HK-2 (cell line): Measurements from ENCODE around the gene IFT122.
A peak's percentile ranks its signal among the peaks of the same experiment; 100 is the strongest.
"Not testable (repeated sequence)": the region's sequence is repeated elsewhere in the genome, so short reads cannot be mapped to it uniquely, and the experiment has no call there.

Source experiments
- DNase-seq: peaks from one replicate; pipeline ENCODE4 v3.0.0-alpha.2; 2018; ENCODE audit not compliant: unreplicated experiment

IFT122 gene

GRCh38 chr3:129539206-129539605 is 99.2 kb downstream of the IFT122 start:
- DNase-seq = no peak

GRCh38 chr3:129540776-129541516 is 100.9 kb downstream of the IFT122 start:
- no peak for DNase-seq

- DNase-seq = no peak
Observed at GRCh38 chr3:129542747-129543146, 102.7 kb downstream of the IFT122 start.

GRCh38 chr3:129543156-129543790 is 103.2 kb downstream of the IFT122 start, which contains the start of gene H1-8:
H1-8 (plus strand) TSS chr3:129543175; CDS start chr3:129543219, 44 bp downstream.
- DNase-seq = no peak

- DNase-seq = no peak
Observed at GRCh38 chr3:129543999-129544398, 104.0 kb downstream of the IFT122 start.

- DNase-seq = not testable (repeated sequence)
Observed at GRCh38 chr3:129545951-129546350, 105.9 kb downstream of the IFT122 start.

- DNase-seq = no peak
Observed at GRCh38 chr3:129547241-129547640, 107.2 kb downstream of the IFT122 start.

- DNase-seq = no peak
Observed at GRCh38 chr3:129548104-129548965, 108.3 kb downstream of the IFT122 start.

- DNase-seq = peak; percentile 49
Observed at GRCh38 chr3:129549006-129549800, 109.2 kb downstream of the IFT122 start.

GRCh38 chr3:129549805-129550204 is 109.8 kb downstream of the IFT122 start:
- DNase-seq = no peak

GRCh38 chr3:129552287-129553050 is 112.4 kb downstream of the IFT122 start:
- DNase-seq = no peak

GRCh38 chr3:129553171-129553570 is 113.1 kb downstream of the IFT122 start:
- no peak for DNase-seq

GRCh38 chr3:129553719-129554118 is 113.7 kb downstream of the IFT122 start:
- no peak for DNase-seq

GRCh38 chr3:129554356-129555152 is 114.5 kb downstream of the IFT122 start:
- no peak for DNase-seq

- no peak for DNase-seq
Observed at GRCh38 chr3:129555153-129555550, 115.1 kb downstream of the IFT122 start.

- no peak for DNase-seq
Observed at GRCh38 chr3:129555616-129556357, 115.8 kb downstream of the IFT122 start.

GRCh38 chr3:129556358-129556695 is 116.3 kb downstream of the IFT122 start:
- no peak for DNase-seq

GRCh38 chr3:129556890-129557547 is 117.0 kb downstream of the IFT122 start:
- no peak for DNase-seq

- no peak for DNase-seq
Observed at GRCh38 chr3:129557548-129557894, 117.5 kb downstream of the IFT122 start.
